ENCODE data around the gene FSIP2.

The FSIP2 gene

GRCh38 chr2:185738679-185739472 is at the start of gene FSIP2:
TSS of gene FSIP2 (plus strand) at chr2:185738804. CDS start at chr2:185738895, 91 bp downstream.
- DNase-seq (ENCODE audit: low read depth), result no peak

GRCh38 chr2:185689906-185690539 is 48.6 kb upstream of the FSIP2 start:
- no peak for DNase-seq (ENCODE audit: low read depth)

GRCh38 chr2:185695711-185696235 is 42.8 kb upstream of the FSIP2 start:
- DNase-seq (ENCODE audit: low read depth), result no peak

GRCh38 chr2:185700883-185701282 is 37.7 kb upstream of the FSIP2 start:
- no peak for DNase-seq (ENCODE audit: low read depth)

- no peak for DNase-seq (ENCODE audit: low read depth)
Measured at GRCh38 chr2:185734658-185735057, 3.9 kb upstream of the FSIP2 start.

GRCh38 chr2:185736210-185736609 is 2.4 kb upstream of the FSIP2 start:
- DNase-seq (ENCODE audit: low read depth), result no peak

GRCh38 chr2:185745864-185746859 is 7.6 kb downstream of the FSIP2 start:
- DNase-seq (ENCODE audit: low read depth), result no peak

- no peak for DNase-seq (ENCODE audit: low read depth)
Measured at GRCh38 chr2:185757356-185757755, 18.8 kb downstream of the FSIP2 start.

GRCh38 chr2:185771396-185771795 is 32.8 kb downstream of the FSIP2 start:
- DNase-seq (ENCODE audit: low read depth), result no peak

GRCh38 chr2:185780890-185781289 is 42.3 kb downstream of the FSIP2 start:
- no peak for DNase-seq (ENCODE audit: low read depth)

GRCh38 chr2:185782223-185782769 is 43.7 kb downstream of the FSIP2 start:
- DNase-seq (ENCODE audit: low read depth), result no peak

GRCh38 chr2:185785156-185785555 is 46.6 kb downstream of the FSIP2 start:
- no peak for DNase-seq (ENCODE audit: low read depth)

- no peak for DNase-seq (ENCODE audit: low read depth)
Measured at GRCh38 chr2:185785851-185786473, 47.4 kb downstream of the FSIP2 start.

GRCh38 chr2:185787227-185788145 is 48.9 kb downstream of the FSIP2 start:
- no peak for DNase-seq (ENCODE audit: low read depth)

GRCh38 chr2:185790361-185790760 is 51.8 kb downstream of the FSIP2 start:
- no peak for DNase-seq (ENCODE audit: low read depth)

GRCh38 chr2:185793532-185794345 is 55.1 kb downstream of the FSIP2 start:
- no peak for DNase-seq (ENCODE audit: low read depth)

GRCh38 chr2:185796758-185797157 is 58.2 kb downstream of the FSIP2 start:
- no peak for DNase-seq (ENCODE audit: low read depth)

- no peak for DNase-seq (ENCODE audit: low read depth)
Measured at GRCh38 chr2:185802926-185803325, 64.3 kb downstream of the FSIP2 start.

GRCh38 chr2:185806783-185807182 is 68.2 kb downstream of the FSIP2 start:
- no peak for DNase-seq (ENCODE audit: low read depth)

Data from activated T-helper 1 cell treated with Interleukin-2 at 50 U/mL for 16 hours (primary cell).